Measurements from ENCODE around the gene SGCG. TPM values are rescaled to one million over a fixed set of nuclear protein-coding genes. Genes with fewer than 3 reads are reported as not detected.

The SGCG gene
- total RNA-seq, 1 donor from 2014 or later = not detected

DNA sequence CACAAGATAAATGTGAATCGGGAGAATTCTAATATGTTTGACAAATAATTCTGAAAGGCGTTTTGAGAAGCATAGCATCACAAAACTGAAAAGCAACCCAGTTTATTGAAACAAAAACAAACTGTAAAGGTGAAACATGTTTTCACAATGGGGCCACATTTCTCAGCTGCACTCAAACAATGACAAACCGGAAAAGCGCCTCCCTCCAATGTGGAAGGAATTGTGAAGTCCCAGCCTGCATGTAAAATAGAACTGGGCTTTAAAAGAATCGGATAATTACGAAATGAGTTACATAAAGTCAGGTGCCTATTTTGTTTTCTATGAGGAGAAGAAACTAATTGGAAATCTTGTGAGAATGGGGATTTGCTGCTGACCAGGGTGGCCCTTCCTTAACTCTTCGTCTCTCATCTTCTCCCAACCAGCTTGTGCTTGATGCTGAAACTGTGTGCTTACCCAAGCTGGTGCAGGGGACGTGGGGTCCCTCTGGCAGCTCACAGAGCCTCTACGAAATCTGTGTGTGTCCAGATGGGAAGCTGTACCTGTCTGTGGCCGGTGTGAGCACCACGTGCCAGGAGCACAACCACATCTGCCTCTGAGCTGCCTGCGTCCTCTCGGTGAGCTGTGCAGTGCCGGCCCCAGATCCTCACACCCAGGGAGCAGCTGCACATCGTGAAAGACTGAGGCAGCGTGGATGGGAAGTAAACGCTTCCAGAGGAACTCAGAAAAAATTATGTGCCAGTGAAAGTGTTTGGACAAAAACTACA, 143.3 kb downstream of the SGCG start:
- no peak for DNase-seq (ENCODE audit: extremely low read depth, low read depth, low spot score)

DNA sequence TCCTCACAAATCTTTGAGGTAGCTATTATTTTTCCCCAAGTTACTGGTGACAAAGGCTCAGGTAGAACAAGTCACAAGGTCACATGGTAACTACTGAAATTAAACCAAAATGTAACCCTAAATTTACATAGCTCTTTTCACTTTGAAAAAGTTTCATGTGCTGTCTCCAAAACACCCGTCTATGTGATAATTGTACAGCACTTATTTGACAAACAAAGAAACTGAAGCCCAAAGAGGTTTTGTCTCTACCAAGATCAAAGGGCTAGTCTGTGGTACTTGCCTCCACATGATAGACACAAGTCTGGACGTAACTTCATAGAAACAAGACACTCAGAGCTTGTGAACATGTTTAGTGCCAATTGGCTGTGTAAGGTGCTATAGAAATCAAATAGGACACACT, 144.4 kb downstream of the SGCG start:
- DNase-seq (ENCODE audit: extremely low read depth, low read depth, low spot score) = no peak

DNA sequence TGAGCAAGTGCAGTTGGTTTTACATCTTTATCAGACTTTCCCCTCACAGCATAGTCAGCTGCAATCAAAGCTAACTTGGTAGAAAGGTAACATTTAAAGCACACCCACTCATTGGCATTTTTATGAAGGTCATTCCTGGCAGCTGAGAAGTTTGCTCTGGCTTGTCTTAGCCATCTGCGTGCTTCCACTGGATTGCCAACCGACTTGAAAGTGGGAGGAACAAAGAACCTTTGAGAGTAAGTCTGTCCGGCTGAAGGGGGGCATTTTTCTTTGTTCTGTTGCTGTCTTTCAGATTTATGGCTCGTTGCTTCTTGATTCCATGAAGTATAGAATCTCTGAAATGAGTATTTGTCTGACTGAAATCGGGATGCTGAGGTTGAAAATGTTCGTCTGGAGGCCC, 149.6 kb downstream of the SGCG start:
- DNase-seq (ENCODE audit: extremely low read depth, low read depth, low spot score) = no peak

DNA sequence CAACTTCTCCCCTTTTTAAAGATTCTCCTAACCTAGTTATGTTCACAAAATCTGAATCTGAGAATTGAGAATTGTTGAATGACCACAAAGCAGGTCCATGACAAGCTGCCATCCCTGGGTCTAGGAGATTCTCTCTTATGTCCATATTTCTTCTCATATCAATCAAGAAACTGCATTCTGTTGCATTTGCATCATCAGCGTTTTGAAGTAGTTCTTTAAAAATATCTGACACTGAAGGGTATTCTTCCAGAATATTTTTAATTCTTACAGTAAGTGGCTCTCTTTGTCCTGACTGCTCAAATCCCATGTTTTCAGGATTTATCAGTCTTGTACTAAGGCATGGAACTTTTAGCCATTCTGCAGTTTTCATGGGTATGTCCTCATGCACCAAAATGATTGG, 158.4 kb downstream of the SGCG start:
- DNase-seq (ENCODE audit: extremely low read depth, low read depth, low spot score) = no peak

DNA sequence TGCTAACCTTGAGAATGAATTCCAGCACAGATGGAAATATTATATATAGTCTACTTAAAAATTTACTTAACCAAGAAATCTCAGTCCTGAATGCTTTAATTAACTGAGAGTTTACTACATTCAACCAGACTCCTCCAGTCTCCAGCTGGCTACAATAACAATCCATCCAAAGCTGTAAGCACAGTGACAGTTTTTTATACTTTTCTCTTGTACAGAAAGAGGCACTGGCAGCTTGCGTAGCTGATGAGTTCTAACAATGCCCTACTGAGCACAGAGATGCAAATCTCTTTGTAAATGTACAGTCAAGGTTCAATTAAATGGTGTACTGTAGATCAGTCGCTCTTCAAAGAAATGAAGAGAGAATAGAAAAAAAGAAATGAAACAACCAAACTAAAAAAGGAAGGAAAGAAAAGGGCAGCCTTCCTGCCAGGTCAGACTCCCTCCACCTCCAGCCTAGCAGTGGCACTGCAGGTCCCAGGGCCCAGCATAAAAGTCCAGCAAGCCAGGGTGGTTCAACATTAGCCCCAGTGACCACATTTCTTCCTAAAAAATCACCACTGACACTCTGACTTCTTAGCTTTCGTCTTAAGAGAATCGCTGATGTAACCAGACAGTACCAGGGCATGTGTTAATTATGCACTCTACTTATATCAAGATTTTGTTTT, 164.3 kb downstream of the SGCG start:
- DNase-seq (ENCODE audit: extremely low read depth, low read depth, low spot score) = no peak

DNA sequence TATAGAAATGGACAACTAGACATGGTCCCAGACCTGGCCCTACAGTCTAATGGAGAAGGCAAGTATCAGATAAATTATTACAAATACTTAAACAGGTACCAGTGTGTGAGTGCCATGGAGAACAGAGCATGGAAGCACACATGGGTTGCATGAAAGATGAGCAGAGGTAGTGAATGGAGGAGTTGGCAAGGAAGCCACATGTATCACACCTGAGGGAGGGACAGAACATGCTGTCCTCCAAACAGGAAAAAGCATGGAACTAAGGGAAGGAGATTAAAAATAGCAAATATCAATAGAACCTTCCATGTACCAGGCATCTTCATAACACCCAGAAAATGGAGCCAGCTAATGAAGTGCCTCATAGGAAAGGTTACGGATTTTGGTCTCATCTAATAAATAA, 166.8 kb downstream of the SGCG start:
- DNase-seq (ENCODE audit: extremely low read depth, low read depth, low spot score) = no peak

DNA sequence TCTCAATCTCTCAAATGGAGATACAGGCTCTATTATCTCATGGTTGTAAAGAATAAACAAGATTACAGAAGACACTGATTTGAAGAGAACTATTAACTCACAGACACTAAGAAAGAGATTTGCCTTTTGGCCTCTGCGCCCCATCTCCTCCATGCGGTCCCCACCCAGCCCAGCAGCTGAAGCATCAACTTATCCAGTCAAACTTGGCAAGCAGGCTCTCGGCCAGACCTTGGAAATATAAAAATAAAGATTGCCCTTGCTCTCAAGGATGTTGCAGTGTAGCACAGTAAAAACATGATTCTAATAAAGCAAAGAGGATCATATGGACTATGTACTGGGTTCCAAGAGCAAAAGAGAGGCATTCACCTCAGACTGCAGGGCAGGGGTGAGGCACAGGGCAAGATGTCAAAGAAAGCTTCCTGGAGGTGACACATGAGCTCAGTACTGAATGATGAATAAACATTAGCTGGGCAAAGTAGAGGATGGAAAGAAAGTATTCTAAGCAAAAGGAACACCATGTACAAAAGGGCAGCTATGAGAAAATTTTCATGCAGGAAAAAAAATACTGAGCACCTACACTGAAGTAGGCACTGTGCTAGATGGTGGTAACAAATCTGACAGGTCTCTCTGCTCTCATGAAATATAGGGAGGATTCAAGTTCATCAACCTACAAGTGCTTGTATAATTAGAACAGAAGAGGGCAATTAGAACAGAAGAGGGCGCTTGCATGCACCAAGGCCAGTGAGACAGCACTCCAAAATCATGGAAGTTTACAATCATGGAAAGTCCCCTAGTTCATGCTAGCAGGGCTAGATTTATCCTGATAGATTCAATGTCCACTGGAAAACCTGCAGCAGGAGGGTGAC, 167.7 kb downstream of the SGCG start:
- no peak for DNase-seq (ENCODE audit: extremely low read depth, low read depth, low spot score)

DNA sequence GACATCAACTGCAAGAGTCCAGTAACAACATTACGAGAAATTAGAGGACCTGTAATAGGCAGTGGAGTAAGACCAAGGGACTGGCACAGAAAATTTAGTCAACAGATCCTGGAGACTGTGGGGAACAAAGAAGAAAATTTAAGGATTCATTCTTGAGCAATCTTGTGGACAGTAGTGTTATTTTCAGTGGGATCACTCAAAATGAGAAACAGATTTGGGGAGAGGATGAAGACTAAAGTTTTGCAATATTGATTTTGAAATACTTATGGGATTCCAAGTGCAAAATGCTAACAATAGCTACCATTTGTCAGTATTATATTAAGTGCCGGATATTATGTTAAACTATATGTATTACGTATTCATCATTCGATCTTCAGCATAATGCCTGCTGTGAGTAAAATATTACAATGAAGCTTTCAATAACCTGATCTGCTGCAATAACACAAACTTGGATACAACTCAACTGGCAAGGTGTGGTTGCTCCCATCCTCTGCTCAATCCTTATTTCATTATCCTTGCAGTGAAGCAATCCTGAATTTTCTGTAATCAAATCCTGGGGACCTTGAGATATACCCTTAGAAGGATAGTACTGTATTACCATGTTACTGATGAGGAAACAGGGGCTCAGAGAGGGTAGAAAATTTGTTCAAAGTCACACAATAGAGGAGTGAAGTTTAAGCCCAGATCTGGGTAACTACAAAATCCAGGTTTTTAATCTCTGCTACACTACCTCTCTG, 168.6 kb downstream of the SGCG start:
- no peak for DNase-seq (ENCODE audit: extremely low read depth, low read depth, low spot score)

DNA sequence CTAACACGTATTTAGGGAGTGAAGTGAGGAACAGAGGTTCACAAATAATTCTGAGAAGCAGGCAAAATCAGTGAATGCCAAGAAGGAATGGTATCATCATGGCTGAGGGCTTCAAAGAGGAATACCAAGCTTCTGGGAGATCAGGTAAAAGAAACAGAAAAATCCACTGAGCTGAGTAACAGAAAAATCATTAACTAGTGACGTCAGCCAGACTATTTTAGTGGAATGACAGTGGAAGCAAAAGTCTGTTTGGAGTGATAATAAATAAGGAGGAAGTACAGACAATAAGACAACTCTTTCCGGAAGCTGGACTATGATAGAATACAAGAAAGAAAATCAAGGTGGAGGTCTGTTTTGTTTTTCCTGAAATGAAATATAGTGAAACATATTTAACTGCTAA, 169.2 kb downstream of the SGCG start:
- no peak for DNase-seq (ENCODE audit: extremely low read depth, low read depth, low spot score)

DNA sequence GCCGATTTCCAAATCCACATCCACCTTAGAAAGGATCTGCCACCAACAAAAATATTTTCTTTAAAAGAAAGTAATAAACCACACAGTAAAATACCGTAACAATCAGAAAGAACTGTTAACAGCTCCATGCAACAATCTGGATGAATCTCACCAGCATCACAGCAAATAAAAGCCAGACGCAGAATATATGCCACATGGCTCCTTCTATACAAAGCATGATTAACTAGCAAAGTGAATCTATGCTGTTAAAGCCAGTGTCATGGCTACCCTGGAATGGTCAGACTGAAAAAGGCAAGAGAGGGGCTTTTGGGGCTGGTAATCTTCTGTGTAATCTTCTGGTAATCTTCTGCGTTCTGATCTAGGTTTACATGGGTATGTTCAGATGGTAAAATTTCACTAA, 171.4 kb downstream of the SGCG start:
- DNase-seq (ENCODE audit: extremely low read depth, low read depth, low spot score) = no peak

DNA sequence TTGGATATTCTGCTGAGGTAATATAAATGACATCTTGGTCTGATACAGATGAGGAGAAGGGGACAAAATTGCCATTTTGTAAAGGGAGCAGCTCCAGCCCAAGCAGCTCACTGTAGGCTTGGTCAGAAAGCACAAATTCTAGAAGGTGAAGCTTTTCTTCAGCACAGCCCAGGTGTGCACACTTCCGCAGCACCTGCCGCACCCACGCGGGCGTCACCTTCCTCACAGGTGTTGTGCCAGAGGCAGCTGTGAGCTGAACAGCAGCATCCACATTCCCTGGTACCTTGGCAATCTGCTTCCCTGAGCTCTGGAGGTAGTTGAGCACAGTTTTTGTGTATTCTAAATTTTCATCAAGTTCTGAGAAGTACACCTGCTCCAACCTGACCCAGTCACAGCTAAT, 173.7 kb downstream of the SGCG start:
- no peak for DNase-seq (ENCODE audit: extremely low read depth, low read depth, low spot score)

DNA sequence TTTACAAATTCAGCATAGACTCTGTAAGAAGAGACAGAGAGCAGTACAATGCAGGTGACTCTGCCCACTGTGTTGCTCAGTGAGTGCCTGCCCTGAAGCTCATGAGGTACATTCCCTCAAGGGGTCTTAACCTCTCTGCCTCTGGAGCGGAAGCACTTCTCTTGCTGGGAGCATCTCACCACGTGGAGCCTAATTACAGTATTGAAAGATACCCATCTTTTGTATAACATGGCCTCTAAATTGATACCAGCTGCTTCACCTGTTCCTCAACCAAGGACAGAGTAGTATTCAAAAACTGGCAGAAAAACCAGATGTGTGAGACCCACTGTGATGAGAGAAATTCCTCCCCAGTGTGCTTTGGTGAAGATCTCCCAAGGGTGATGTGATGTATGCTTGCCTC, 175.6 kb downstream of the SGCG start:
- no peak for DNase-seq (ENCODE audit: extremely low read depth, low read depth, low spot score)

DNA sequence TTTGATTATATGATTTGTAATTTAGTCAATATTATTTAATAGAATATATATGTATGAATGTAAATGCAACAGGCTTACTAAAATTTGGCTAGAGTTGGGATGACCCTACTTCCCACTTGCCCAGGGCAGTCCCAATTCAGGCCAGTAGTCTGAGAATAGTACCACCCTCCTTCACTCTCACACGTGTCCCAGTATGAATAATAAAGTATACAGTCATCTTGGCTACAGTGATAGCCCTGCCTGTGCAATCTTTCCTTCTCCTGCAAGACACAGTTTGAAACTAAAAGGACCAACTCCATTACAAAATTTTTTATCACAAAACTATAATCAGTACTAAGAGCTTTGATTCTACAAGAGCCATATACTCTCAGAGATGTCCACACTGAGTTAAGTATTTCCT, 176.6 kb downstream of the SGCG start:
- no peak for DNase-seq (ENCODE audit: extremely low read depth, low read depth, low spot score)

DNA sequence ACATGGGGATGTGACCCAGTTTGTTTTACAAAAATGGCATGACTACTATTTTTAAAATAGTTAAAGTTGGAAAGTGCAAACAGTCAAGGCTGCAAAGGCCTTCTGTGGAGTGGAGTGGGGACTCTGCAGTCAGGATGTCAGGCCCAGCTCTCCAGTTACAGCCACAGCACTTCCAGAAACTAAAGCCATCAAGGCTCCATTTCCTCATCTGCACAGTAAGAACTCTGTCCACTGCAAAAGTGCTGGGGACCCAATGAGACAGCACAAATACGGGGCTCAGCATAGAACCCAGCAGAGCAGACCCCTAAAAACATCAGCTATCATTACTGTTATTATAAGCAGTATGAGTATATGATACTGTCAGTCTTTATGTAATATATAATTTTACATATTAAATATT, 179.1 kb downstream of the SGCG start:
- no peak for DNase-seq (ENCODE audit: extremely low read depth, low read depth, low spot score)

DNA sequence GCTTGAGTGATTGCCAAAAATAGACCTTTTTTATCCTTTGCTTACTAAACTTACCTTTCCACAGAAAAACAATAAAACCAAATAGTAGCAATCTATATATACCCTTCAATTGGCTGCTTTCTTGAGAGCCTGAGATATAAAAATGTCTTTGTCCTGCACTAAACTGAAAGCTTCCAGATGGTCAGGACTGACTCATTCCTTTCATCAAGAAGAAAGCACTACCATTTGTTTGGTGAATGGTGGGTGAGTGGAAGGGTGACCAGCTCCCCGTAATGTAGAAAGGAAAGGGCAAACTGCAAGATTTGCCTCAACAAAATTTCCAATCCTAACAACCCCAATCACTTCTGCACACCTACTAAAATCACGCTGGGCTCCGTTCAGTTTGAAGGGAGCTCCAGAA, 184.9 kb downstream of the SGCG start:
- no peak for DNase-seq (ENCODE audit: extremely low read depth, low read depth, low spot score)

DNA sequence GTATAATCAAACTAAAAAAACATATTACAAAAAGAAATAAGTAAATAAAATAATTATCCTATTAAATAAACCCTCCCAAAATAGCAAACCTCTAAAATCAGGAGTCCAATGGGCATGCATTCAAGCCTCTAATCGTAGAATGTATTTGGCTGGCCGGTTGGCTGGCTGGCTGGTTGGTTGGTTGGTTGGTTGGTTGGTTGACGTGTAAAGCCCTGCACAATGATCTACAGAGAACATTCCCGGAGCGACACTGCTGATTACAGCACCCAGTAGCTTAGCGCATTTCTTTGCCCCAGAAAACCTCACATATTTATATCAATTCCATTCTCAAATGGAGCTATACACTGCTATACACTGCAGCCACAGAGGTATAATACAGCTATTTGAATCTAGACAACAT, 187.1 kb downstream of the SGCG start:
- DNase-seq (ENCODE audit: extremely low read depth, low read depth, low spot score) = no peak

DNA sequence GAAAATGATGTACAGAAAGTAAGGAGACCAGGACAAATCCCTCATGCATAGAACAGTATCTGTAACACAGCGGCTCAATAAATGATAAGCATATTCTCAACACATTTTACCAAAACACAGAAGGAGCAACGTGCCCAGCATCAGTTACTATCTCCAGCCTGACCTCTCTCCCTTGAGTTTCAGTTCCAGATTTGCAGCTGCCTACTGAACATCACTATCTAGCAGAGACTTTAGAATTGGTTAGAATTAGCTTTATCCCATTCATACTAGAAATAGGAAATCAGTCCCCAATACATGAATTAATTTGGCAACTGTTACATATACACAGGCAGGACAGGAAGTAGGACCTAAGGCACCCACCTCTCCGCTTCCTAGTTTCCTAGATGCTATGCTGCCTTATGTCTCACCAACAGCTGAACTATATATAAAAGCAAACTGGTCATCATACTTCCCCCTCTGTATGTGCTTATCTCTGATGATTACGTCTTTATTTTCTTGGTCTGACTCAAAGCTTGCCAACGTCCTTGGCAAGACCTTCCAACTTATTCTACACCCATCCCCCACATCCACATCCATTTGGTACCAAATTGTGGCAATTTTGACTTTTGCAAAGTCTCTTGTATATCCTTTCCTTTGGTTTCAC, 191.6 kb downstream of the SGCG start:
- DNase-seq (ENCODE audit: extremely low read depth, low read depth, low spot score) = no peak

Measured in glomerular endothelial cell (primary cell).